Testis (tissue), 2 donors: ENCODE data around the gene HECW1.

Experiments used
- CTCF ChIP-seq, 3 experiments: fragments of 450-650 bp in 2 of 3; fragments of 200-600 bp in 1 of 3; sonication (generic) in 1 of 3; IDR thresholded peaks; one replicate each; pipeline ENCODE4 v1.5.1; 2016 to 2019; ENCODE audit warnings: antibody characterized with exemption in 3 of 3, mild to moderate bottlenecking in 2 of 3, moderate library complexity in 1 of 3
- POLR2A ChIP-seq: fragments of 450-650 bp; IDR thresholded peaks from one replicate; pipeline ENCODE4 v1.6.1; 2017; ENCODE audit warnings: antibody characterized with exemption, mild to moderate bottlenecking, moderate library complexity

GRCh38 chr7:43217055-43217454, 104.6 kb downstream of the HECW1 start:
- TF ChIP-seq CTCF (IDR thresholded peaks at IDR 0.05): no peak
- no peak for TF ChIP-seq POLR2A
